BLaER1 (cell line): ENCODE results near the gene FAAH.

Source experiments
- H3K27ac ChIP-seq: shearing (Covaris generic); formaldehyde crosslinking; 2 replicates; pipeline ENCODE4 v1.8.1; 2022
- H3K27me3 ChIP-seq: shearing (Covaris generic); formaldehyde crosslinking; 2 replicates; pipeline ENCODE4 v1.8.1; 2022
- H3K36me3 ChIP-seq: shearing (Covaris generic); formaldehyde crosslinking; 2 replicates; pipeline ENCODE4 v1.8.1; 2022
- H3K4me1 ChIP-seq: shearing (Covaris generic); formaldehyde crosslinking; 2 replicates; pipeline ENCODE4 v1.8.1; 2022
- H3K4me2 ChIP-seq: shearing (Covaris generic); formaldehyde crosslinking; 2 replicates; pipeline ENCODE4 v1.8.1; 2022
- H3K4me3 ChIP-seq: shearing (Covaris generic); formaldehyde crosslinking; 2 replicates; pipeline ENCODE4 v1.8.1; 2022
- H3K9ac ChIP-seq: shearing (Covaris generic); formaldehyde crosslinking; 2 replicates; pipeline ENCODE4 v1.8.1; 2022
- H3K9me3 ChIP-seq: shearing (Covaris generic); formaldehyde crosslinking; 2 replicates; pipeline ENCODE4 v1.8.1; 2022
- H4K20me1 ChIP-seq: shearing (Covaris generic); formaldehyde crosslinking; 2 replicates; pipeline ENCODE4 v1.8.1; 2022
- Cebpa-rat ChIP-seq: shearing (Covaris generic); IDR thresholded peaks from 2 replicates; pipeline ENCODE4 v1.8.1; 2022

FAAH gene

GRCh38 chr1:46446646-46447498, 52.8 kb downstream of the FAAH start:
- Histone ChIP-seq H3K4me2 (no peak overlapping the region), H3K27me3 (peaks cover 47% of the 10 kb centered on the region), H3K36me3 (no peaks in the 10 kb centered on the region), H3K4me3 (no peak overlapping the region), H3K9me3 (no peaks in the 10 kb centered on the region), H3K27ac (no peak overlapping the region), H3K9ac (no peak overlapping the region), H4K20me1 (peaks cover 25% of the 10 kb centered on the region), H3K4me1 (peaks cover 12% of the 10 kb centered on the region)
- TF ChIP-seq Cebpa-rat: no peak

DNA sequence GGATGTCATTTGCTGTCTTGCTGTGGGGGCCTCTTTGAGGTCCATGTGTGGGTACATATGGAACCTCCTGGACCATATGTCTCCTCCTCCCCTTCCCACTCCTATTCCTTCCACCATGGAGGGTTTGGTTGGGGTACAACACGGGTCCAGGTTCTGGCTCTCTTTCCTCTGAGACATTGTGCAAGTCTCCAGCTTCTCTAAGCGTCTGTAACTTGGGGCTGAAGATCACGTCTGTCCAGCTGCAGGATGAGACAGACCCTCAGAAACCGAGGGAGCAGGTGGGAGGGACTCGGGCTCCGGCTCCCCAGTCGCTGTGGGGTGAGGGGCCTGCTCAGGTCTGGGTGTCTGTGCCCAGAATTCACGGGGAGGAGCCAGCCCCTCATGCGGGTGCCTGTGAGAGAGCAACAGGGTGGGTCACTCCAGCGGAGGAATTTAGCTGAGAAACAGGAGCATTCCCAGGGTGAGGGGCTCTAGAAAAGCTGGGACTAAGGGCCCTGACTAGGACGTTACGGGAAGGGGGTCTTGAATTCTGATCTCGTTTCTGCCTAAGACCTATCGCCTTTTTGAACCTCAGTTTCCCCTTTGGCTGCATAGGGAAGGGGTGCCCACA, 53.5 kb downstream of the FAAH start:
- Histone ChIP-seq H3K9ac (no peak overlapping the region), H3K27me3 (peaks cover 47% of the 10 kb centered on the region), H3K4me3 (no peak overlapping the region), H4K20me1 (peaks cover 25% of the 10 kb centered on the region), H3K4me1 (peaks cover 12% of the 10 kb centered on the region), H3K36me3 (no peaks in the 10 kb centered on the region), H3K27ac (no peak overlapping the region), H3K4me2 (no peak overlapping the region), H3K9me3 (no peaks in the 10 kb centered on the region)
- no peak for TF ChIP-seq Cebpa-rat

- no peak overlapping the region for H3K4me2 ChIP-seq
- H3K9me3 ChIP-seq: no peaks in the 10 kb centered on the region
- peaks cover 7% of the 10 kb centered on the region for H3K4me1 ChIP-seq
- peaks cover 25% of the 10 kb centered on the region for H4K20me1 ChIP-seq
- H3K4me3 ChIP-seq: no peak overlapping the region
- H3K27ac ChIP-seq: no peak overlapping the region
- no peak for TF ChIP-seq Cebpa-rat
- peaks cover 47% of the 10 kb centered on the region for H3K27me3 ChIP-seq
- no peaks in the 10 kb centered on the region for H3K36me3 ChIP-seq
- H3K9ac ChIP-seq: no peak overlapping the region
Measured at GRCh38 chr1:46448109-46448911, 54.2 kb downstream of the FAAH start.

GRCh38 chr1:46449223-46450159, 55.4 kb downstream of the FAAH start:
- no peak overlapping the region for H3K4me2 ChIP-seq
- no peak overlapping the region for H3K9ac ChIP-seq
- peaks cover 7% of the 10 kb centered on the region for H3K4me1 ChIP-seq
- H3K27ac ChIP-seq: no peak overlapping the region
- H3K36me3 ChIP-seq: no peaks in the 10 kb centered on the region
- no peak for TF ChIP-seq Cebpa-rat
- H3K9me3 ChIP-seq: no peaks in the 10 kb centered on the region
- H3K4me3 ChIP-seq: no peak overlapping the region
- H3K27me3 ChIP-seq: peaks cover 47% of the 10 kb centered on the region
- H4K20me1 ChIP-seq: peaks cover 25% of the 10 kb centered on the region

DNA sequence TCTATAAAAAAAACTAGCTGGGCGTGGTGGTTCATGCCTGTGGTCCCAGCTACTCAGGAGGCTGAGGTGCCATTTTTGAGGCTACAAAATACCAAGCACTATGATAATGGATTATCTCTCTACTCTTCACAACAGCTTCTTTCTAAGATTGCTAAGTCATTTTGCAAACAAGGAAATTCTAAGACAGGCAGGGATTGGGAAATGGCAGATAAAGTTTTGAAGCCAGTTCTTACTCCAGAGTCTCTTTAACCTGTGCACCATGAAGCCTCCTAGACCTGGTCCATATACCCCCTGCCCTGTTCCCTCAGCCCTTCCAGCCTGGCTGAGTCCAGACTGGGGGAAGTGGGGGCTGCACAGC, 56.0 kb downstream of the FAAH start:
- peaks cover 25% of the 10 kb centered on the region for H4K20me1 ChIP-seq
- TF ChIP-seq Cebpa-rat: no peak
- H3K36me3 ChIP-seq: no peaks in the 10 kb centered on the region
- H3K27me3 ChIP-seq: peaks cover 47% of the 10 kb centered on the region
- peaks cover 7% of the 10 kb centered on the region for H3K4me1 ChIP-seq
- no peak overlapping the region for H3K4me2 ChIP-seq
- H3K9me3 ChIP-seq: no peaks in the 10 kb centered on the region
- H3K9ac ChIP-seq: no peak overlapping the region
- H3K4me3 ChIP-seq: no peak overlapping the region
- no peak overlapping the region for H3K27ac ChIP-seq

DNA sequence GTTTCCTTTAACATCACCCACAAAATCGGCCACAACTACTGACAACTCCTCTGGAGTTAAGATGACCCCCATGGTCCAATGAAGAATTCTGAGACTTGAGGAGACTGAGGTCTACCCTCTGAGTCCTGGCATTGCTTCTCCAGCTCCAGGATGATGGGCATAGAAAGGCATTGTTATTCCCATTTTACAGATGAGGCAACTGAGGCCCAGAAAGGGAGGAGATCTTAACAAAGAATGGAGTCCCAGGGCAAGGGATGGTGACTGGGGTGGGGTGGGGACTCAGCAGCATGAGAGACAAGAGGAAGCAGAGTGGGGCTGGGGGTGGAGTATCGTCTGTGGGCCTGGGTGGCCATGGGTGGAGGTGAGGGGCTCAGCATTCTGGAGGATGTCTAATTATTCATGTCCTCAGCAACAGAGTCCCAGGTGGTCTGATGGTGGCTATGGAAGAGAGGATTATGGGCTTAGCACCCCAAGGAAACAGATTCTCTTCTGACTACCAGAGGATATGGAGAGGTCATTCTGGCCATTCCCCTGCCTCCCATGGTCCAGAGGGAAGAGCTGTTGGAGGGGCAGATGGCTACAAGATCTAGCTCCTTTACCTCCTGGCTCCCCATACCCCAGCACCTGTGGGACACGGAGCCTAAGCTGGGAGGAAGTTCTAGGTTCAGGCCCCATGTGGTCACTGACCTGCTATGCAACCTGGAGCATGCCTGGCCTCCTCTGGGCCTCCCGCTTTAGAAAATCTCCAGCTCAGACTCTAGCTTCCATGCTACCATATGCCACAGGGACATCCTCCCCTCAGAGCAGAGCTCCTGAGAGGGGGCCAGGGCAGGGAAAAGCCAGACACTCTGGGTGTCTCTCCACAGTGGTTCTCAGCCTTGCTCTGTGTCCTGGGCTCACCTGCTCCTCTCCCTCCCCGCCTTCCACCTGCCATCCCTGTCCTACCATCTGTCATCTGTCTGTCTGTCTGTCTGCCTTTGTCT, 58.1 kb downstream of the FAAH start:
- Histone ChIP-seq H3K9ac (no peak overlapping the region), H3K9me3 (no peaks in the 10 kb centered on the region), H3K4me1 (no peaks in the 10 kb centered on the region), H3K27ac (no peak overlapping the region), H4K20me1 (peaks cover 22% of the 10 kb centered on the region), H3K36me3 (no peaks in the 10 kb centered on the region), H3K4me2 (no peak overlapping the region), H3K27me3 (peaks cover 41% of the 10 kb centered on the region), H3K4me3 (no peak overlapping the region)
- TF ChIP-seq Cebpa-rat: no peak

DNA sequence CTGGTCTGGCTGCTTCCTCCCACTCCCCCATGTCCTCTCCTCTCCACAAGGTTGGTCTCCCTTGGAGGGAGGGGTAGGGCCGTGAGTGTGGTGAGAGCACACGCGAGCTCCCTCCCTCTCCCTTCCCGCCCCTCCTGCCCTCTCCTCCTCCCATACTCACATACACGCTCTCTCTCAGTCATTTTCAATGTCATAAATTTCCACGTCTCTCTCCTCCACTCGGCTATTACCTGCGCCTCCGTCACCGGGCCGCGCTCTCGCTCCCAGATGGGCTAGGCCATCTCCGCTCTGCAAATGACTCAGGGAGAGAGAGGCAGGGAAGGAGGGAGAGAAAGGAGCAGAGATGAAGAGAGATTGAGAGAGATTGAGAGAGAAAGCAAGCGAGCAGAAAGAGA, 58.8 kb downstream of the FAAH start:
- TF ChIP-seq Cebpa-rat: no peak
- H3K27ac ChIP-seq: no peak overlapping the region
- peaks cover 15% of the 10 kb centered on the region for H4K20me1 ChIP-seq
- H3K4me1 ChIP-seq: no peaks in the 10 kb centered on the region
- no peaks in the 10 kb centered on the region for H3K36me3 ChIP-seq
- H3K4me2 ChIP-seq: no peak overlapping the region
- H3K9me3 ChIP-seq: no peaks in the 10 kb centered on the region
- H3K9ac ChIP-seq: no peak overlapping the region
- no peak overlapping the region for H3K4me3 ChIP-seq
- peaks cover 34% of the 10 kb centered on the region for H3K27me3 ChIP-seq

DNA sequence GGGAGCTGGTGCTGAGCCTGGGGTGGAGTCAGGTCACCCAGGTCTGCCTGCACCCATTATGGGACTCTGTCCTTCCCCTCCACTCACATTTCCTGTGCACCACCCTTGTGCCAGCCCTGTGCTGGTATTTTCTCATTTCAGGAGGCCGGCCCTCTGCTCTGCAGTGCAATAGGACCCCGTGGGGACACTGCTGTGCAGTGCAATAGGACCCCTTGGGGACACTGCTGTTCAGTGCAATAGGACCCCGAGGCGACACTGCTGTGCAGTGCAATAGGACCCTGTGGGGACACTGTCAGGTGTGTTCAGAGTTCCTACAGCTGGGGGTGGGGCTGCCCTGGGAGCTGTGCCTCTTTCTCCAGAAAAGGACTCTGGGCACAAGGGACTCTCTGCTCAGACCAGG, 59.3 kb downstream of the FAAH start:
- H3K27me3 ChIP-seq: peaks cover 29% of the 10 kb centered on the region
- no peak for TF ChIP-seq Cebpa-rat

More for the DNA sequence above, 59.3 kb downstream of the FAAH start:
- Histone ChIP-seq H3K27ac (no peak overlapping the region), H3K4me2 (no peak overlapping the region), H4K20me1 (peaks cover 10% of the 10 kb centered on the region), H3K36me3 (no peaks in the 10 kb centered on the region), H3K4me1 (no peaks in the 10 kb centered on the region), H3K9me3 (no peaks in the 10 kb centered on the region), H3K9ac (no peak overlapping the region), H3K4me3 (no peak overlapping the region)
